Omental fat pad (tissue), 4 donors: Measurements from ENCODE around the gene ZNF277. TPM values are rescaled to one million over a fixed set of nuclear protein-coding genes. Genes with fewer than 3 reads are reported as not detected.

Experiments
- ATAC-seq: fragments of 150-250 bp; one replicate; pipeline ENCODE4 v1.9.1; 2016; ENCODE audit warnings: mild to moderate bottlenecking, moderate library complexity; ENCODE audit not compliant: low FRiP score
- DNase-seq: peaks from one replicate; pipeline ENCODE4 v3.0.0-alpha.2; 2019; ENCODE audit warnings: low spot score
- CTCF ChIP-seq, 3 donors: fragments of 450-650 bp; IDR thresholded peaks; one replicate each; pipeline ENCODE4 v1.5.1; 2016 to 2017; ENCODE audit warnings: antibody characterized with exemption in 3 of 3, mild to moderate bottlenecking in 3 of 3, moderate library complexity in 2 of 3
- total RNA-seq, 4 donors: library from RNA; depleted of rRNA; stranded (reverse); fragments of >200 nt; gene quantifications; one replicate each; pipeline ENCODE4 v1.1.0, GENCODE V29; 2016

Gene ZNF277
- total RNA-seq, 4 donors from 2014 or later = 15.9 to 24.9 (median 19.3) TPM

- ATAC-seq = peak; percentile 84
- DNase-seq = no peak
- no peak for TF ChIP-seq CTCF (IDR thresholded peaks at IDR 0.05)
These were observed 14.0 kb upstream of the ZNF277 start for GRCh38 chr7:112192236-112193154.

GRCh38 chr7:112193915-112194502 lies 12.5 kb upstream of the ZNF277 start:
- ATAC-seq (no peak), DNase-seq (no peak)

GRCh38 chr7:112195717-112196116 lies 10.8 kb upstream of the ZNF277 start:
- DNase-seq (no peak), ATAC-seq (no peak)
- TF ChIP-seq CTCF (IDR thresholded peaks at IDR 0.05) = no peak

More at GRCh38 chr7:112193915-112194502, 12.5 kb upstream of the ZNF277 start:
- TF ChIP-seq CTCF (IDR thresholded peaks at IDR 0.05) = no peak

GRCh38 chr7:112197322-112197721 lies 9.2 kb upstream of the ZNF277 start:
- no peak for TF ChIP-seq CTCF (IDR thresholded peaks at IDR 0.05)
- ATAC-seq (no peak), DNase-seq (no peak)

GRCh38 chr7:112199035-112199655 lies 7.3 kb upstream of the ZNF277 start:
- TF ChIP-seq CTCF (IDR thresholded peaks at IDR 0.05) = no peak
- no peak for ATAC-seq
- DNase-seq = no peak

- ATAC-seq = no peak
- no peak for TF ChIP-seq CTCF (IDR thresholded peaks at IDR 0.05)
- DNase-seq = no peak
These were observed 6.8 kb upstream of the ZNF277 start for GRCh38 chr7:112199672-112200071.
